Parathyroid adenoma (tissue), 2 donors: Measurements from ENCODE around the gene ELP4.

Experiments
- H2AFZ ChIP-seq: fragments of 300-600 bp; sonication (generic); one replicate; pipeline ENCODE4 v1.7.0; 2017; ENCODE audit warnings: antibody characterized with exemption, mild to moderate bottlenecking
- H3K27ac ChIP-seq: fragments of 300-600 bp; sonication (generic); one replicate; pipeline ENCODE4 v1.7.0; 2017
- H3K27me3 ChIP-seq: fragments of 300-600 bp; sonication (generic); one replicate; pipeline ENCODE4 v1.7.0; 2017; ENCODE audit warnings: low read length; ENCODE audit not compliant: control insufficient read depth, insufficient read depth
- H3K36me3 ChIP-seq: fragments of 300-600 bp; sonication (generic); one replicate; pipeline ENCODE4 v1.7.0; 2017; ENCODE audit warnings: low read length; ENCODE audit not compliant: control insufficient read depth, insufficient read depth
- H3K4me1 ChIP-seq: fragments of 300-600 bp; sonication (generic); one replicate; pipeline ENCODE4 v1.7.0; 2017; ENCODE audit warnings: control low read depth
- H3K4me2 ChIP-seq: fragments of 300-600 bp; sonication (generic); one replicate; pipeline ENCODE4 v1.7.0; 2017; ENCODE audit warnings: low read length
- H3K4me3 ChIP-seq: fragments of 300-600 bp; sonication (generic); one replicate; pipeline ENCODE4 v1.7.0; 2017; ENCODE audit warnings: low read depth, low read length
- H3K79me2 ChIP-seq: fragments of 300-600 bp; sonication (generic); one replicate; pipeline ENCODE4 v1.7.0; 2017; ENCODE audit warnings: control low read depth
- H3K9ac ChIP-seq: fragments of 300-600 bp; sonication (generic); one replicate; pipeline ENCODE4 v1.7.0; 2017; ENCODE audit warnings: mild to moderate bottlenecking
- H3K9me3 ChIP-seq: fragments of 300-600 bp; sonication (generic); one replicate; pipeline ENCODE4 v1.7.0; 2017; ENCODE audit warnings: low read length; ENCODE audit not compliant: control insufficient read depth
- TF ChIP-seq, protein P1 (sequence below): fragments of 300-600 bp; sonication (generic); IDR thresholded peaks from one replicate; pipeline ENCODE4 v1.7.0; 2017; ENCODE audit warnings: antibody characterized with exemption, mild to moderate bottlenecking
- donor health status: primary hyperparathyroidism.

The ELP4 gene

DNA sequence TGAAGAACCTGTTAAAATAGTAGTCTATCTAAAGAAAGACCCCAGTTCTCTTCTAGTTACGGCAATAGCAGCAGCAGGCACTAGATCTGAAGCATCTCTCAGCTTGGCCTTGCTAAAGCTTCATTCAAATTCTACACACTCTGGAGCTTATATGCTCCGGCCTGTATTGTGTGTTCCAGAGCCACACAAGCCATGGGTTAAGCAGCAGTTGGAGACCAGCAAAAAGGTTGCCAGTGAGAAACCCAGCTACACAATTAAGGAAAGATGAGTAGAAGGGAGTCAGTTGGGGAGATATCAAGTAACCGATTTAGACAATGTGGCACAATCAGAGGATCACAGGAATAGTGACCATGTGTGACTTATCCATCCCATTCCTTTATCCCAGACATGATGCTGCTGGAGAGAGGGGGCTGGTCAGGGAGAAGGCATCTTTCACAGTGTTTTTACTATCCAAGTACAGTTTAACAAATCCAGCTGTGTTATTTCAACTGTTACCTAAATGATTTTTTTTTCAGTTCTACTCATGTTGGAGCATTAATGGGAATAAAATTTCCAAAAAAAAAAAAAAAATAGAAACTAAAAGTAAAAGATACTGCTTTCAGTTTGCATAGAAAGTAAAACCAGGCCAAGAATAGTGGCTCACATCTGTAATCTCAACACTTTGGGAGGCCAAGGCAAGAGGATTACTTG is 260.6 kb downstream of the ELP4 start:
- Histone ChIP-seq H3K4me3 (no peak overlapping the region), H3K9me3 (no peaks in the 10 kb centered on the region), H3K36me3 (no peaks in the 10 kb centered on the region), H3K4me2 (no peak overlapping the region), H2AFZ (no peak overlapping the region), H3K27ac (no peak overlapping the region), H3K79me2 (no peaks in the 10 kb centered on the region), H3K4me1 (no peaks in the 10 kb centered on the region), H3K9ac (no peak overlapping the region), H3K27me3 (no peaks in the 10 kb centered on the region)
- TF ChIP-seq, protein P1, sequence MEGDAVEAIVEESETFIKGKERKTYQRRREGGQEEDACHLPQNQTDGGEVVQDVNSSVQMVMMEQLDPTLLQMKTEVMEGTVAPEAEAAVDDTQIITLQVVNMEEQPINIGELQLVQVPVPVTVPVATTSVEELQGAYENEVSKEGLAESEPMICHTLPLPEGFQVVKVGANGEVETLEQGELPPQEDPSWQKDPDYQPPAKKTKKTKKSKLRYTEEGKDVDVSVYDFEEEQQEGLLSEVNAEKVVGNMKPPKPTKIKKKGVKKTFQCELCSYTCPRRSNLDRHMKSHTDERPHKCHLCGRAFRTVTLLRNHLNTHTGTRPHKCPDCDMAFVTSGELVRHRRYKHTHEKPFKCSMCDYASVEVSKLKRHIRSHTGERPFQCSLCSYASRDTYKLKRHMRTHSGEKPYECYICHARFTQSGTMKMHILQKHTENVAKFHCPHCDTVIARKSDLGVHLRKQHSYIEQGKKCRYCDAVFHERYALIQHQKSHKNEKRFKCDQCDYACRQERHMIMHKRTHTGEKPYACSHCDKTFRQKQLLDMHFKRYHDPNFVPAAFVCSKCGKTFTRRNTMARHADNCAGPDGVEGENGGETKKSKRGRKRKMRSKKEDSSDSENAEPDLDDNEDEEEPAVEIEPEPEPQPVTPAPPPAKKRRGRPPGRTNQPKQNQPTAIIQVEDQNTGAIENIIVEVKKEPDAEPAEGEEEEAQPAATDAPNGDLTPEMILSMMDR: no peak

DNA sequence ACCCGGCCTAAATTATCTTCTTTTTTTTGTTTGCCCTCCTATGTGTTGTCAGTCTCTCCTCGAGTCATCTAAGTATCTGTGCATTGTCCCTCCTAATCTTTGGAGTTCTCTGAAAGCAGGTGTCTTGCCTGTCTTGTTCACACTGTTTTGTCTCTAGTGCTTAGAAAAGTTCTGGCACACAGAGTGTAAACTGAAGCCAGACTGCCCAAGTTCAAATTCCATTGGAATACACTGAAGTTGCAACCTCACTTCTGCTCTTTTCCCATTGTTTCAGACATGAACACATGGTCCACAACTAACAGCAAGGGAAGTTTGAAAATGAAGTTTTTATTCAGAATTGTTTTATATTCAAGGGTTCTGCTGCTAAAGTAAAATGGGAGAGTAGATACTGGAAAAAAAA is 262.8 kb downstream of the ELP4 start:
- no peak overlapping the region for H3K4me3 ChIP-seq
- H3K27ac ChIP-seq: no peak overlapping the region
- H3K27me3 ChIP-seq: no peaks in the 10 kb centered on the region
- H2AFZ ChIP-seq: no peak overlapping the region
- TF ChIP-seq, protein P1: no peak
- no peaks in the 10 kb centered on the region for H3K4me1 ChIP-seq
- no peaks in the 10 kb centered on the region for H3K79me2 ChIP-seq
- no peaks in the 10 kb centered on the region for H3K36me3 ChIP-seq
- H3K4me2 ChIP-seq: no peak overlapping the region
- no peak overlapping the region for H3K9ac ChIP-seq
- no peaks in the 10 kb centered on the region for H3K9me3 ChIP-seq

DNA sequence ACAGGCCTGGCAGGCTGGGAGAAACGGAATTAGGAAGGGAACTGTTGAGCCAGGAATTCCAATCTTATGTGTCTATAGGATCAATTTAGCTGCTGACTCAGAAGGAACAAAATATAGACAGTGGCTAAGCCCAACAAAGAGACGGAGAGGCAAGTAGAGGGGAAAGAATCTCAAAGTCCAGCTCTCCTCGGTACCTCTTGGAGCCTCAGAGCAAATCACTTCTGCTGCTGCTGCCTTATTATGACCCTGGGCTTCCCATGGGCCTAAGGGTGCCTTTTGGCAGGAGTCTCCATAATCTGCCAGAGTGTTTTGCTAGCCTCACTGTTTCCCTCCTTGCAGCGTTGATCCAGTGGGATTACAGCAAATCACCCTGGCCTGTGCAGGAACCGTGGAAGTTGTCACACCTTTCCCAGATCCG is 269.8 kb downstream of the ELP4 start:
- Histone ChIP-seq H3K27me3 (no peaks in the 10 kb centered on the region), H3K79me2 (no peaks in the 10 kb centered on the region), H3K9ac (no peak overlapping the region), H2AFZ (no peak overlapping the region), H3K4me1 (no peaks in the 10 kb centered on the region), H3K36me3 (no peaks in the 10 kb centered on the region), H3K27ac (no peak overlapping the region), H3K9me3 (no peaks in the 10 kb centered on the region), H3K4me2 (no peak overlapping the region), H3K4me3 (no peak overlapping the region)
- TF ChIP-seq, protein P1: no peak

DNA sequence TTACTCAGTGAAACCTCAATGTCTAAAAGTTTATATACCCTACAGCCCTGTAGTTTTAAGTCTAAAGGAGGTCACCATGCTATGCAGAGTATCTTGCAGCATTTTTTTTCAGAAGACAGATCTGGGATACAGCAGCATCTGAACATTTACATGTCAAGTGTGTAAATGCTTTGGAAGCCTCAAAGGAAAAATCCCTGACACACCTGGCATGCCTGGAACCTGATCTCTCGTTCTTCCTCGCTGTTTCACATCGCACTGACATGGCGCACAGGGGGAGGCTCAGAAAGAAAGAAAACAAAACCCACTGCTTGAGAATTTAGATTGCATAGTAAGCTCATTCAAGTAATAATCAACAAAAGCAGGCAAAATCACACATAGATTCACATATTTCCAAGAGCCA is 270.5 kb downstream of the ELP4 start:
- Histone ChIP-seq H3K27ac (no peak overlapping the region), H3K4me1 (no peaks in the 10 kb centered on the region)
- TF ChIP-seq, protein P1: no peak

DNA sequence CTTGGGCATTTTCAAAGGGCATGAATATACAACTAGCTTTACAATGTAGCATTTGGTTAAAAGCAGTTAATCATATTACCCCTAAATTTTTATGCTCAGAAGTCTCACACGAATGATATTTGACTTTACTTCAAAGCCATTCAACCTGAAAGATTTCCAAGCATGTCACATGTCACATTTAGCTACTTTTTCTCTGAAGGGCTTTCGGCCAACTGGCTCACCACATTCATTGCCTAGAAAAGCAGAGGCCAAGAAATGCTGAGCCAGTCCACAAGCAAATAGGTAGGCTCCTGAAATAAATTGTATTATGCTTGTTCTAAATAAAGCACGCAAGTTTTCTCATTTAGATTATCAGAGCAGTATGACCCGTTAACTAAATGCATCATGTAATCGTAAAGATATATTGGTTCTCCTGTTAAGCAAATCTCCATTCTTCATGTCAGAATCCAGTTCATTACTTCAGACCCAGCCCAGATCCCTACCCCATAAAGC is 271.0 kb downstream of the ELP4 start:
- Histone ChIP-seq H3K4me3 (no peak overlapping the region), H3K27me3 (no peaks in the 10 kb centered on the region), H3K9ac (no peak overlapping the region), H2AFZ (no peak overlapping the region), H3K9me3 (no peaks in the 10 kb centered on the region), H3K36me3 (no peaks in the 10 kb centered on the region), H3K27ac (no peak overlapping the region), H3K4me2 (no peak overlapping the region), H3K4me1 (no peaks in the 10 kb centered on the region), H3K79me2 (no peaks in the 10 kb centered on the region)
- TF ChIP-seq, protein P1: no peak

More for the DNA sequence above, 270.5 kb downstream of the ELP4 start:
- Histone ChIP-seq H3K27me3 (no peaks in the 10 kb centered on the region), H3K36me3 (no peaks in the 10 kb centered on the region), H3K4me2 (no peak overlapping the region), H3K4me3 (no peak overlapping the region), H3K79me2 (no peaks in the 10 kb centered on the region), H3K9me3 (no peaks in the 10 kb centered on the region), H3K9ac (no peak overlapping the region), H2AFZ (no peak overlapping the region)
